Lung (tissue), 12 donors: ENCODE measurements around the gene CNTNAP2. TPM values are rescaled to one million over a fixed set of nuclear protein-coding genes. Genes with fewer than 3 reads are reported as not detected.

Source experiments
- ATAC-seq: fragments of 200-7000 bp; cut with Tn5 transposase; one replicate; pipeline ENCODE4 v1.9.1; 2020; ENCODE audit warnings: moderate number of reproducible peaks; ENCODE audit not compliant: insufficient read depth, low FRiP score
- DNase-seq, 3 donors: peaks; one replicate each; pipeline ENCODE4 v3.0.0-alpha.2; 2013 to 2017
- H3K27ac ChIP-seq, 2 donors: one replicate each; pipeline ENCODE4 v1.5.1; 2013; ENCODE audit warnings: mild to moderate bottlenecking in 2 of 2, moderate library complexity in 2 of 2, control low read depth in 1 of 2, inconsistent platforms in 1 of 2, low read depth in 1 of 2, low read length in 1 of 2
- H3K27me3 ChIP-seq, 3 donors: one replicate each; pipeline ENCODE4 v1.5.1; 2013; ENCODE audit warnings: low read length in 2 of 3; ENCODE audit not compliant: control insufficient read depth in 3 of 3, insufficient read depth in 3 of 3
- H3K36me3 ChIP-seq, 4 donors: one replicate each; pipeline ENCODE4 v1.5.1; 2013; ENCODE audit warnings: low read length in 4 of 4, mild to moderate bottlenecking in 1 of 4, moderate library complexity in 1 of 4; ENCODE audit not compliant: control insufficient read depth in 4 of 4, insufficient read depth in 4 of 4
- H3K4me1 ChIP-seq, 5 donors: one replicate each; pipeline ENCODE4 v1.5.1; 2013; ENCODE audit warnings: low read length in 5 of 5, mild to moderate bottlenecking in 2 of 5, moderate library complexity in 1 of 5; ENCODE audit not compliant: control insufficient read depth in 5 of 5, insufficient read depth in 5 of 5
- H3K4me3 ChIP-seq: one replicate; pipeline ENCODE4 v1.5.1; 2013; ENCODE audit warnings: mild to moderate bottlenecking, control low read depth, moderate library complexity
- H3K9ac ChIP-seq, 2 donors: one replicate each; pipeline ENCODE4 v1.5.1; 2013; ENCODE audit warnings: low read length in 2 of 2, control low read depth in 1 of 2; ENCODE audit not compliant: insufficient read depth in 1 of 2
- H3K9me3 ChIP-seq, 4 donors: one replicate each; pipeline ENCODE4 v1.5.1; 2013; ENCODE audit warnings: low read length in 3 of 4, mild to moderate bottlenecking in 1 of 4, moderate library complexity in 1 of 4; ENCODE audit not compliant: control insufficient read depth in 4 of 4, insufficient read depth in 3 of 4
- WGBS, 2 donors: extraction: QIAGEN DNeasy Blood & Tissue Kit; methylation state at CpG; one replicate each; pipeline ENCODE4 v1.1.7; 2013; 5-methylcytosine and 5-hydroxymethylcytosine counted together
- polyA plus RNA-seq, 2 donors: library from polyadenylated mRNA; stranded (reverse); fragments of 200-250 nt; gene quantifications; one replicate each; pipeline ENCODE4 v1.2.1, GENCODE V29; 2013
- total RNA-seq, 2 donors: library from RNA; depleted of rRNA in 1 of 2; stranded (reverse); fragments of >200 nt in 1 of 2; gene quantifications; one replicate each; pipeline ENCODE4 v1.2.1, GENCODE V29; 2014 to 2021
- TF ChIP-seq, protein P1 (sequence below): IDR thresholded peaks from 2 replicates; pipeline ENCODE4 v1.5.1; 2012; ENCODE audit warnings: mild to moderate bottlenecking; ENCODE audit errors: control extremely low read depth, extremely low read depth
- donor health status: control.
- donor health status: control.
- donor health status: Bipolar disorder and iron deficiency.
- donor health status: healthy.
- donor health status: DM: yes; HTN: yes; CAD: no.

The CNTNAP2 gene
- total and polyA plus RNA-seq, 4 donors: 0.18 to 45.3 (median 0.52) TPM

DNA sequence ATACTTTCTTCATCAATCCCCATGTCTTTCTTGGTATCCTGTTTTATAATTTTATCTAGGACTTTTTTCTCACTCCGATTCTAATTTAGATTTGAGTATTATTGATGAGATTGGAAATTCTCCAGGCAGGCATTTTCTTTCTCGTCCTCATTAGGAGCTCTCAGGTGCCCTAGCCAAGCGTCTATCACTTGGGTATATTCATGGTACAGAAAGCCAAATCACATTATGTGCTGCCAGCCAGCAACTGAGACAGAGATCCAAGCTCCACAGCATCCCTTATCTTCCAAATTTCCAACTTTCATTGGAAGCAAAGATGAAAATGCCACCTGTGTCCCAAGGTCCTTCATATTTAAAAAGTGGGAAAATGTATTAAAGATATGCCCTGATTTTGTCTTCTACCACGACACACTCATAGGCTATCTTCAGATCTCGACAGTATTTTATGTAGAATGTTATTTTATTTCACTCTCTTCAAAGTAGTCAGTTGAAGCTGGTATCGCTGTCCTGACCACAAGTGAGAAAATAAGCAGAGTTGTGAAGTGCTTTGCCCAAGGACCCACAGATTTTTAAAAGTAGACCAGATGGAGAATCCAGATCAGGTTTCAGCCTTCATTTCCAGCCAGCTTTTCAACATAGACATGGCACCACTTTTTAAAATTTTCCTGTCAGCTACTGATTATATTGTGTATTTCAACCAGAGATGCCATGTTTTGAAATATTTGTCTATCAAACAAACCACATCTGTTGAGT is 773.4 kb downstream of the CNTNAP2 start:
- DNase-seq (no peak), ATAC-seq (no peak)
- H3K27me3 ChIP-seq: no peaks in the 10 kb centered on the region
- H3K36me3 ChIP-seq: no peaks in the 10 kb centered on the region
- WGBS, 2 donors: 82 to 91% methylated on average over 6 of the region's 6 CpGs
- H3K4me1 ChIP-seq: no peaks in the 10 kb centered on the region
- H3K9me3 ChIP-seq: no peaks in the 10 kb centered on the region
- TF ChIP-seq, protein P1, sequence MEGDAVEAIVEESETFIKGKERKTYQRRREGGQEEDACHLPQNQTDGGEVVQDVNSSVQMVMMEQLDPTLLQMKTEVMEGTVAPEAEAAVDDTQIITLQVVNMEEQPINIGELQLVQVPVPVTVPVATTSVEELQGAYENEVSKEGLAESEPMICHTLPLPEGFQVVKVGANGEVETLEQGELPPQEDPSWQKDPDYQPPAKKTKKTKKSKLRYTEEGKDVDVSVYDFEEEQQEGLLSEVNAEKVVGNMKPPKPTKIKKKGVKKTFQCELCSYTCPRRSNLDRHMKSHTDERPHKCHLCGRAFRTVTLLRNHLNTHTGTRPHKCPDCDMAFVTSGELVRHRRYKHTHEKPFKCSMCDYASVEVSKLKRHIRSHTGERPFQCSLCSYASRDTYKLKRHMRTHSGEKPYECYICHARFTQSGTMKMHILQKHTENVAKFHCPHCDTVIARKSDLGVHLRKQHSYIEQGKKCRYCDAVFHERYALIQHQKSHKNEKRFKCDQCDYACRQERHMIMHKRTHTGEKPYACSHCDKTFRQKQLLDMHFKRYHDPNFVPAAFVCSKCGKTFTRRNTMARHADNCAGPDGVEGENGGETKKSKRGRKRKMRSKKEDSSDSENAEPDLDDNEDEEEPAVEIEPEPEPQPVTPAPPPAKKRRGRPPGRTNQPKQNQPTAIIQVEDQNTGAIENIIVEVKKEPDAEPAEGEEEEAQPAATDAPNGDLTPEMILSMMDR: no peak
- H3K27ac ChIP-seq: no peak overlapping the region
- no peak overlapping the region for H3K9ac ChIP-seq
- H3K4me3 ChIP-seq: no peak overlapping the region

DNA sequence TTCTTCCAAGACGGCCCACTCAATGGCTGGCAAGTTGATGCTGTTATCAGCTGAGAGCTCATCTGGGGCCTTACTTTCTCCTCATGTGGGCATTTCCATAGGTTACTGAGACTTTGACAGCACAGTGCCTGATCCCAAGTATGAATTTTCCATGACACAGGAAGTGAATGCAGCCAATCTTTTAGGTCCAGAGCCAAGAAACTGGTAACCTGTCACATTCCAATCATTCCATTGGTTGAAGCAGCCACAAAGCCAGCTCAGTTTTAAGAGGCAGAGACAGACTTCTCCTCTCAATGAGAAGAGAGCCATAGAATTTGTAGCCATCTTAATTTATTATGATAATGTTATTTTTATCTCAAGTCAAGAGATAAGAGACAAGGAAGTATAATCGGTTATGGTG is 775.5 kb downstream of the CNTNAP2 start:
- H3K27ac ChIP-seq: no peak overlapping the region
- ATAC-seq (no peak), DNase-seq (no peak)
- H3K9ac ChIP-seq: no peak overlapping the region
- TF ChIP-seq, protein P1: no peak
- H3K4me1 ChIP-seq: no peaks in the 10 kb centered on the region
- WGBS, 2 donors: 70 to 75% methylated on average over 2 of the region's 2 CpGs
- no peaks in the 10 kb centered on the region for H3K27me3 ChIP-seq
- no peaks in the 10 kb centered on the region for H3K36me3 ChIP-seq
- H3K4me3 ChIP-seq: no peak overlapping the region
- H3K9me3 ChIP-seq: no peaks in the 10 kb centered on the region

DNA sequence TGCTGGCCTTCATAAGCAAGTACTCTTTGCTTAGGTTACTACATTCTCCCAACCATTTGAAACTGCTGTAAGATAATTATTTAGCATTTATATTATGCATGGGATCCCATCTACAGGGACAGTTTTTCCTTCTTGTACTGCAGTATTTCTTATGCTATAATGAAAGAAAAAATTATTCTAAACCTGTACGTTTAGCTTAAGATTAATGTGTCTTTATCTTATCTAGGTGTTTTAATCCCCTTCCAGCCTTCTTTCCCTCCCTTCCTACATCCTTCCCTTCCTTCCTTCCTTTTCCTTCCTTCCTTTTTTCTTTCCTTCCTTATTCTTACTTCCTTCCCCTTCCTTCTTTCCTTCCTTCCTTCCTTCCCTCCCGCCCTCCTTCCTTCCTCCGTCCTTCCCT is 778.3 kb downstream of the CNTNAP2 start:
- Histone ChIP-seq H3K27me3 (no peaks in the 10 kb centered on the region), H3K9ac (no peak overlapping the region), H3K4me3 (no peak overlapping the region), H3K4me1 (no peaks in the 10 kb centered on the region), H3K27ac (no peak overlapping the region), H3K9me3 (no peaks in the 10 kb centered on the region), H3K36me3 (no peaks in the 10 kb centered on the region)
- 87 to 88% methylated on average over 3 of the region's 3 CpGs for WGBS, 2 donors
- ATAC-seq (no peak), DNase-seq (no peak)
- TF ChIP-seq, protein P1: no peak

DNA sequence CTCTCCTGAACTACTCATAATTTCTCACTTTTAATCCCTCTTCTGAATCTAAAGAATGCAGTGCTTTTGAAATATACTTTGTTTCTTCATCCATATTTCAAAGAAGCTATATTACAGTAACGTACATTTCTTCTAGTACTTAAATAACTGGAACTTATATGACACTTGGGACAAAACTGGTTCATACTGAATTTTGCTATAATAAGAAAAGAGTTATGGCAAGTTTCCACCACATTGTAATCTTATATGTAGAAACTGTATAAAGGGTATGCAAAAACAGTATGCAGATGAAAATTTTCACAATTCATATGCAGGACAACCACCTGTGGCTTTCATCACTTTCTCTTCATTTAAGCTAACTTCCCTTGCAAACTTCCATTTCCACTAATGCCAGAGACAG is 785.7 kb downstream of the CNTNAP2 start:
- Histone ChIP-seq H3K9me3 (no peaks in the 10 kb centered on the region), H3K27me3 (no peaks in the 10 kb centered on the region), H3K27ac (no peak overlapping the region), H3K36me3 (no peaks in the 10 kb centered on the region), H3K4me3 (no peak overlapping the region), H3K9ac (no peak overlapping the region), H3K4me1 (no peaks in the 10 kb centered on the region)
- WGBS, 2 donors: 0 to 95% methylated on average over 1 of the region's 1 CpG
- DNase-seq (no peak), ATAC-seq (no peak)
- TF ChIP-seq, protein P1: no peak
